Cardiac muscle cell (in vitro differentiated cells and primary cell): ENCODE results near the gene RWDD4. TPM values are rescaled to one million over a fixed set of nuclear protein-coding genes. Genes with fewer than 3 reads are reported as not detected.
"Not testable (repeated sequence)": the region's sequence is repeated elsewhere in the genome, so short reads cannot be mapped to it uniquely, and the experiment has no call there.

ENCODE experiments used
- DNase-seq, 2 donors: peaks; one replicate each; pipeline versions ENCODE4 v3.0.0 to v3.0.0-alpha.2; 2010 to 2017; ENCODE audit warnings: low read depth in 1 of 2, low spot score in 1 of 2
- H3K27ac ChIP-seq: fragments of 200-600 bp; sonication (generic); 2 replicates; pipeline ENCODE4 v1.5.1; 2016
- H3K27me3 ChIP-seq: fragments of 200-600 bp; sonication (generic); 2 replicates; pipeline ENCODE4 v1.6.0; 2016; ENCODE audit warnings: control low read depth
- H3K36me3 ChIP-seq: fragments of 200-600 bp; sonication (generic); 2 replicates; pipeline ENCODE4 v1.5.1; 2016; ENCODE audit warnings: control low read depth
- H3K4me1 ChIP-seq: fragments of 200-600 bp; sonication (generic); 2 replicates; pipeline ENCODE4 v1.8.1; 2017; ENCODE audit warnings: low read depth, mild to moderate bottlenecking, mixed run types
- H3K4me3 ChIP-seq: fragments of 200-600 bp; sonication (generic); 2 replicates; pipeline ENCODE4 v1.5.1; 2016; ENCODE audit warnings: mild to moderate bottlenecking
- H3K9me3 ChIP-seq: fragments of 200-600 bp; sonication (generic); 2 replicates; pipeline ENCODE4 v1.5.1; 2017; ENCODE audit warnings: low read depth, mild to moderate bottlenecking, control low read depth
- polyA plus RNA-seq: library from polyadenylated mRNA; unstranded; fragments of >200 nt; fragmentation: Nextera tagmentation; extraction: Ambion mirVana; gene quantifications from 2 replicates; pipeline ENCODE4 v1.2.1, GENCODE V29; 2016
- total RNA-seq: library from RNA; depleted of rRNA; stranded (reverse); fragments of >200 nt; gene quantifications from 2 replicates; pipeline ENCODE4 v1.2.3, GENCODE V29; 2016
- TF ChIP-seq, protein P1 (sequence below): IDR thresholded peaks from 2 replicates; pipeline ENCODE4 v1.5.1; 2012; ENCODE audit warnings: low read depth, mild to moderate bottlenecking, low read length

Gene RWDD4
- total and polyA plus RNA-seq, 2 experiments from 2014 or later, result 21.5 to 40.0 TPM

- peaks cover 5% of the 10 kb centered on the region for H3K4me1 ChIP-seq
- H3K27me3 ChIP-seq, result no peaks in the 10 kb centered on the region
- no peak overlapping the region for H3K27ac ChIP-seq
- H3K36me3 ChIP-seq, result no peaks in the 10 kb centered on the region
- no peak for DNase-seq
- TF ChIP-seq, protein P1, sequence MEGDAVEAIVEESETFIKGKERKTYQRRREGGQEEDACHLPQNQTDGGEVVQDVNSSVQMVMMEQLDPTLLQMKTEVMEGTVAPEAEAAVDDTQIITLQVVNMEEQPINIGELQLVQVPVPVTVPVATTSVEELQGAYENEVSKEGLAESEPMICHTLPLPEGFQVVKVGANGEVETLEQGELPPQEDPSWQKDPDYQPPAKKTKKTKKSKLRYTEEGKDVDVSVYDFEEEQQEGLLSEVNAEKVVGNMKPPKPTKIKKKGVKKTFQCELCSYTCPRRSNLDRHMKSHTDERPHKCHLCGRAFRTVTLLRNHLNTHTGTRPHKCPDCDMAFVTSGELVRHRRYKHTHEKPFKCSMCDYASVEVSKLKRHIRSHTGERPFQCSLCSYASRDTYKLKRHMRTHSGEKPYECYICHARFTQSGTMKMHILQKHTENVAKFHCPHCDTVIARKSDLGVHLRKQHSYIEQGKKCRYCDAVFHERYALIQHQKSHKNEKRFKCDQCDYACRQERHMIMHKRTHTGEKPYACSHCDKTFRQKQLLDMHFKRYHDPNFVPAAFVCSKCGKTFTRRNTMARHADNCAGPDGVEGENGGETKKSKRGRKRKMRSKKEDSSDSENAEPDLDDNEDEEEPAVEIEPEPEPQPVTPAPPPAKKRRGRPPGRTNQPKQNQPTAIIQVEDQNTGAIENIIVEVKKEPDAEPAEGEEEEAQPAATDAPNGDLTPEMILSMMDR, result no peak
- no peak overlapping the region for H3K4me3 ChIP-seq
- no peaks in the 10 kb centered on the region for H3K9me3 ChIP-seq
These were observed 27.3 kb downstream of the RWDD4 start for GRCh38 chr4:183631577-183632198.

DNA sequence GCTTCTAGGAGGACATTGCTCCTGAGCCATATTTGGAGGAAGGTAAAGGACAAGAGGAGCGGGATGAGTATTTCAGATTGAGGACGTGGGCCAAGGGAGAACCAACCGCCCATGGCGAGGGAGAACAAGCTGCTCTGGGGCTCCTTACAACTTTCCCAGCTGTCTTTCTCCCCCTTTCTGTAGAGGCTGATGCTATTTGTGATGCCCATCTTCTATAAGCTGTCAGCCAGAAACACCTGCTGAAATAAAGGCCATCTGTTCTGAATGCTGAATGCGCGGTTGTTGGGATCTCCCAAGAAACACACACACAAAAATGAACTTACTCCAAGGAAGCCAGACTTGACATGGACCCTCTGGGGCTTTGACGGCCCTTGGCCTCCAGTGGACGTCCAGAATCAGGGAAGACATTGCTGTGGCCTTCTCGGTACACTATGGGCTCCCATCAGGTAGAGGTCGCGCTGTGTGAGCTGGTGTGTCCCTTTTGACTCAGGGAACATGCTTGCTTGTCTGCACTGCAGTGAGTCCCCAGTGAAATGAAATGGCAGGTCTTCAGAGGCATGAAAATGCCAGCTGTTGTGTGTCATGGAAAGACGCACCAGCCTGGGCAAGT, 30.9 kb downstream of the RWDD4 start:
- Histone ChIP-seq H3K4me1 (no peaks in the 10 kb centered on the region), H3K4me3 (no peak overlapping the region), H3K36me3 (no peaks in the 10 kb centered on the region), H3K27me3 (no peaks in the 10 kb centered on the region), H3K27ac (no peak overlapping the region), H3K9me3 (no peaks in the 10 kb centered on the region)
- DNase-seq, result no peak
- TF ChIP-seq, protein P1, result no peak

- H3K4me1 ChIP-seq, H3K36me3 ChIP-seq, H3K27me3 ChIP-seq, H3K9me3 ChIP-seq, H3K4me3 ChIP-seq, H3K27ac ChIP-seq, DNase-seq: not testable (repeated sequence)
These were observed 31.7 kb downstream of the RWDD4 start for GRCh38 chr4:183627286-183627685.

DNA sequence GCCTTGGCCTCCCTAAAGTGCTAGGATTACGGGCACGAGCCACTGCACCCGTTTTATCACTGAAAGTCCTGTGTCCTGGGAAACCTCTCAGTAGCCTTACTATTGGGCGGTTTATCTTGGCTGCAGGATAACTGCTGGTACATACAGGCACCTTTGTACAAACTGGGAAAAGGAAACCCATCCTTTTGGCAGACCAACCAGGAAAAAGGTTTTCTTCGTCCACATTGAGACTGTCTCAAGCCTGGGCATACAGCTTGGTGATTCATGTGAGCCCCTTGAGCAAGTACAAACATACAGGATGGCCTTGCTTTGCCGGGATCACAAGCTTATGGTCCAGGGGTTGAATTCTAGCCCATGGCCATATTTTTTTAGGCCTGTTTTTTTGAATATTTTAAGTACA, 32.8 kb downstream of the RWDD4 start:
- TF ChIP-seq, protein P1, result no peak
- Histone ChIP-seq H3K27me3 (no peaks in the 10 kb centered on the region), H3K4me3 (no peak overlapping the region)

DNA sequence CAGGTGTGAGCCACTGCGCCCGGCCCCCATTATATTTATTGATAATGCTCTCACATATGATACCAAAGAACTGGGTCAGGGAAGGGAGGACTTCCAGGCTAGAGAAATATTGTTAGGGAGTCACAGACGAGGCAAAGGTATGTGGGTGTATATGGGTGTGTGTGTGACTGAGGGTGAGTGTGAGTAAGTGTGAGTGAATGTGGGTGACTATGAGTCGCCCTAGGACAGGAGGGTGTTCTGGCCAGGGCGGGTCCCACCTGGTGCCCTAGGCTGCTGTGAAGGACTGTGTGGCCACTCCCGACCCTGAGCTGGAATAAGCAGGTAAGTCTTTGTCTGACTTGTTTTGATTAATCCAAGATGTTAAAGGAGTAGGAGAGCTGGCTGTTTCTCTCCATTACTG, 34.4 kb downstream of the RWDD4 start:
- H3K36me3 ChIP-seq, result no peaks in the 10 kb centered on the region
- H3K27me3 ChIP-seq, result no peaks in the 10 kb centered on the region
- TF ChIP-seq, protein P1, result no peak
- DNase-seq, result no peak
- no peaks in the 10 kb centered on the region for H3K9me3 ChIP-seq
- H3K27ac ChIP-seq, result no peak overlapping the region
- H3K4me1 ChIP-seq, result peaks cover 9% of the 10 kb centered on the region
- no peak overlapping the region for H3K4me3 ChIP-seq

More for the DNA sequence above, 32.8 kb downstream of the RWDD4 start:
- H3K36me3 ChIP-seq, result no peaks in the 10 kb centered on the region
- no peak for DNase-seq
- peaks cover 9% of the 10 kb centered on the region for H3K4me1 ChIP-seq
- H3K27ac ChIP-seq, result no peak overlapping the region
- no peaks in the 10 kb centered on the region for H3K9me3 ChIP-seq

- H3K27ac ChIP-seq, result no peak overlapping the region
- no peak overlapping the region for H3K4me3 ChIP-seq
- peaks cover 19% of the 10 kb centered on the region for H3K4me1 ChIP-seq
- no peaks in the 10 kb centered on the region for H3K27me3 ChIP-seq
- TF ChIP-seq, protein P1, result no peak
- H3K9me3 ChIP-seq, result no peaks in the 10 kb centered on the region
- no peak for DNase-seq
- H3K36me3 ChIP-seq, result no peaks in the 10 kb centered on the region
These were observed 37.1 kb downstream of the RWDD4 start for GRCh38 chr4:183621875-183622274.
